ENCODE data around the gene DSTN.

DSTN gene

DNA sequence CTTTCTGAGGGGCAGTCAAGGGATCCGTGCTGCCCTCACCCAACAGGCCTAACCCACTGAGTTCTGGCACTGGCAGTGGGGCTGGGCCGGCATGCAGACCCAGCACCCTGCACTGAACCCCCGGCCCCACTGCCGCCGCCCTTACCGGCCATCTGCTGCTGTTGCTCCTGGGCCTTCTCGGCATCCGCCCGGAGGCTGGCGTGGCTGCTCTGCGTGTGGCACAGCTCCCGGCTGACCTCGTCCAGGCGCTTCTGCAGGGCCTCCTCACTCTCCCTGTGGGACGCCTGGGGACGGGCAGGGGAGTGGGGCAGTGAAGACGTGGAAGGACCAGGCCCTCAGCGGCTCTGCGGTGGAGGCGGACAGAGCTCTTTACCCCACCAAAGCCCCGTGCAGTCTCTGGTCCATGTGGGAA lies 59.8 kb downstream of the DSTN start:
- TF ChIP-seq POLR2AphosphoS5 (IDR thresholded peaks at IDR 0.05; ENCODE audit: low read depth, low read length): no peak
- TF ChIP-seq TAF1 (IDR thresholded peaks at IDR 0.05; ENCODE audit: borderline replicate concordance, low read depth, low read length): no peak
- no peak for TF ChIP-seq POLR2A (IDR thresholded peaks at IDR 0.05; ENCODE audit: low read depth, low read length)
- DNase-seq (ENCODE audit: insufficient read length): no peak
- no peak for FAIRE-seq

DNA sequence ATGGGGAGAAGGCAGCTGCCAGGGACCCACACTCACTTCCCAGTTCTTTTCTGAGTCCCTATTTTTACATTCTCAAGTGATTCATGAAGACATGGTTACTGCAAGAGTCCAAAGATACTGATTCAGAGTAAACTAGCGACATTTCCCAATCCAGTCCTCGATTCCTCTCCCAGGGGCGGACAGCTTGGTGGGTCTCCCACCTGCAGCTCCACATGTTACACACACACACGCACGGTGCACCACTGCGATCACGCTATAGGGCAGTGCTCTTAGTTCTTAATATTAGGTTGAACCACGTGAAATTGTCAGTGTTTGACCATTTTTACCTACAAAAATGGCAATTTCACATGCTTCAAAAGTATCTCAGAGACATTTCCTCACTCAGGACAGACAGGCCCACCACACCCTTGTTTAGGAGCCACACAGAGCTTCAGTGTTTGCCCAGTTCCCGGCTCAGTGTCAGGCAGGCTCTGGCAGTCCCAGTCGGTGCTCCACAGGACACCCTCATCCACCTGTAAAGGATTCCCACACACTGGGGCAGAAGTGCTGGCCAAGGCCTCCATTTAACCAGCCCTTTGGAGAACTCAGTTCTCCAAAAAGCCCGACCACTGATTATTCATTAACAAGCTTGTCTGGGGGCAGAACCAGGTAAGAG lies 60.4 kb downstream of the DSTN start:
- no peak for TF ChIP-seq TAF1 (IDR thresholded peaks at IDR 0.05; ENCODE audit: borderline replicate concordance, low read depth, low read length)
- no peak for TF ChIP-seq POLR2AphosphoS5 (IDR thresholded peaks at IDR 0.05; ENCODE audit: low read depth, low read length)
- TF ChIP-seq POLR2A (IDR thresholded peaks at IDR 0.05; ENCODE audit: low read depth, low read length): no peak
- no peak for DNase-seq (ENCODE audit: insufficient read length)
- FAIRE-seq: no peak

GRCh38 chr20:17630806-17631195 lies 60.9 kb downstream of the DSTN start:
- FAIRE-seq: no peak
- no peak for TF ChIP-seq POLR2A (IDR thresholded peaks at IDR 0.05; ENCODE audit: low read depth, low read length)
- no peak for TF ChIP-seq POLR2AphosphoS5 (IDR thresholded peaks at IDR 0.05; ENCODE audit: low read depth, low read length)
- TF ChIP-seq TAF1 (IDR thresholded peaks at IDR 0.05; ENCODE audit: borderline replicate concordance, low read depth, low read length): no peak
- no peak for DNase-seq (ENCODE audit: insufficient read length)

DNA sequence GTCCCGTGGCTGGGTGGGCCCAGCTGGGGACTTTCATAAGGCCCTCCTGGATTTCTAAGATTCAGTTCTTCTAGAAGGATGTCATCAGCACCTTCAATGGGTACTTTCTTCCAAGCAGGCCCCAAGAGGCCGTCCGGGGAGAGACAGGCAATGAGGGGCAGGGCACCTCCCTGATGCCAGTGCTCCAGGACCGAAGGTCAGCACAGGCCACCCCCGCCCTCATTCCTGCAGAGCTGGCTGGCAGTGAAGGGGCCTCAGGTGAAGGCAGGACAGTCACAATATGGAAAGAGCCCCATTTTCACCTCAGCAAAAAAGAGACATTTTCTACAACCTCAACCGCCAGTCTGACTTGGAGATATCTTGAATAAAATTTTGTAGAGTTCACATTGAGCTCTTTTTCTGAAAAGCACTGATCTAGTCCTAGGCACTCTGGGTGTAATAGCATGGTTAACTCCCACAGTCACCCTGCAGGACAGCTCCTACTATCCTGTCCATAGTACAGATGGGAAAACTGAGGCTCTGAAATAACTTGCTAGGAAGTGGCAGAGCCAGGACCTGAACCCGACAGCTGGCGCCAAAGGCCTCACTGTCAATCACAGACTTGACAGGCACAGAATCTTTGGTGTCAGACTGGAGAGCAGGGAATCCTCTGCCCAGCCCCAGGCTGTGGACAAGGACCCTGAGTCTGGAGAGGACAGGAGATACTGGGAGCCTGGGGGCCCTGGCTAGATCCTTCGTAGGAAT lies 61.9 kb downstream of the DSTN start:
- no peak for FAIRE-seq
- no peak for DNase-seq (ENCODE audit: insufficient read length)
- TF ChIP-seq POLR2A (IDR thresholded peaks at IDR 0.05; ENCODE audit: low read depth, low read length) (no peak), TAF1 (IDR thresholded peaks at IDR 0.05; ENCODE audit: borderline replicate concordance, low read depth, low read length) (no peak), POLR2AphosphoS5 (IDR thresholded peaks at IDR 0.05; ENCODE audit: low read depth, low read length) (no peak)

GRCh38 chr20:17633221-17633849 lies 63.5 kb downstream of the DSTN start:
- FAIRE-seq: no peak

DNA sequence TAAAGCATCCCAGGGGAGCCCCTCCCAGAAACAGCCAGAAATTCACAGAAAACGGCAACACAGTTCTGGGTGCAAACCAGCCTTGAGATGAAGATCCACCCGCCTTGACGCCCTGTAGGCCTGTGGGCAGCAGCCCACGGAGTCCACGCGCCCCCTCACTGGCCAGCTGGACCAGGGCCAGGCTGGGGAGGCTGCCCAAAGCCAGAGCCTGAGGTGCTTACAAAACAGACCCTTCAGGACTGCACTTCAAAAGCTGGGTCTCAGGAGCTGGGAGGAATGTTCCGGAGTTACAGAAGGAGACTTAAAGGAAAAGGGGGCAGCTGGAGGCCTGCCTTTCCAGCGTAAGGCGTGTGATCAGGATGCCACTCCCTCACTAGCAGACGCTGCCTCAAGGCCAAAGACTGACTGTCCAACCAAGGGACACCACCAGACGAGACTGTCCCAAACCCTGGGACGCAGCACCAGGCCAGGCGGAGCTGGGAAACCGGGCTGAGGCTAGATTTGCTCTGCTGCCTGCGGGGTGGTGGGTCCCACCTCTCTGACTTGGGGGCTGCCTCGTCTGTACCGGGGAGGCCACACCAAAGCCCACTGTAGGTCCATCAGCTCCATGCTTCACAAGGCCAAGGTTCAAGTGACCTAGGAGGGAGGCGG lies 64.1 kb downstream of the DSTN start:
- DNase-seq (ENCODE audit: insufficient read length): no peak
- TF ChIP-seq POLR2AphosphoS5 (IDR thresholded peaks at IDR 0.05; ENCODE audit: low read depth, low read length) (no peak), POLR2A (IDR thresholded peaks at IDR 0.05; ENCODE audit: low read depth, low read length) (no peak), TAF1 (IDR thresholded peaks at IDR 0.05; ENCODE audit: borderline replicate concordance, low read depth, low read length) (no peak)
- no peak for FAIRE-seq

More at GRCh38 chr20:17633221-17633849, 63.5 kb downstream of the DSTN start:
- no peak for TF ChIP-seq TAF1 (IDR thresholded peaks at IDR 0.05; ENCODE audit: borderline replicate concordance, low read depth, low read length)
- no peak for TF ChIP-seq POLR2A (IDR thresholded peaks at IDR 0.05; ENCODE audit: low read depth, low read length)
- no peak for TF ChIP-seq POLR2AphosphoS5 (IDR thresholded peaks at IDR 0.05; ENCODE audit: low read depth, low read length)
- DNase-seq (ENCODE audit: insufficient read length): no peak

DNA sequence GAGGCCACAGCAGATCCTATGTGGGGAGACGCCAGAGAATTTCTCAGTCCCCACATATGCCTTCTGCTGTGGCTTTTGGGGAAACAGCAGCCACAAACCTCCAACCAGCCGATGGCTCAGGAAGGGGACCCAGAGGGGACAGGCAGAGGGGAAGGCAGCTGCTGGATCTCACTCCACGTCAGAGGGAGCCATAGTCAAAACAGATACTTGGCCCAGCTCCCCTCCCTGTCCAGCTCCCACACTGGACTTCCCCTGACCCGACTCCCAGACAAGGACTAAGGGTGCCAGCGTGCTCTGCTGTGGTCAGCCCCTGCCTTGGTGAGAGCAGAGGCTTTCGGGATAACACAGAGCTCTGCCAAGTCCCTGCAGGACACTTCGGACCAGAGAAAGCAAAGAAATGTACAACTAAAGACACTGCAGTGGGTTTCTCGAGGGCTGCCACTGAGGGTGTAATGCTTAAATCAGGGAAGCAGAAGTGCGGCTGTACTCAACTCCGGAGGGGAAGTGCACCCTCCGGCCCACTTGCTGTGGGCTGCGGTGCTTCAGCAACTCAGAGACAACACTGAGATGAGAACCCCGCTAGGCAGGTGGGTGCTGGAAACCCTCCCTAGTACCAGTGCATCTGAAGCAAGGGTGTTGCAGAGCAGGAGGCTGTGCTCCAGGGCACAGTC lies 64.9 kb downstream of the DSTN start:
- DNase-seq (ENCODE audit: insufficient read length) (no peak), FAIRE-seq (no peak)
- no peak for TF ChIP-seq POLR2AphosphoS5 (IDR thresholded peaks at IDR 0.05; ENCODE audit: low read depth, low read length)
- TF ChIP-seq POLR2A (IDR thresholded peaks at IDR 0.05; ENCODE audit: low read depth, low read length): no peak
- no peak for TF ChIP-seq TAF1 (IDR thresholded peaks at IDR 0.05; ENCODE audit: borderline replicate concordance, low read depth, low read length)

- FAIRE-seq (no peak), DNase-seq (ENCODE audit: insufficient read length) (no peak)
- TF ChIP-seq POLR2AphosphoS5 (IDR thresholded peaks at IDR 0.05; ENCODE audit: low read depth, low read length) (no peak), TAF1 (IDR thresholded peaks at IDR 0.05; ENCODE audit: borderline replicate concordance, low read depth, low read length) (no peak), POLR2A (IDR thresholded peaks at IDR 0.05; ENCODE audit: low read depth, low read length) (no peak)
Observed at GRCh38 chr20:17635332-17636244, 65.7 kb downstream of the DSTN start.

- no peak for DNase-seq (ENCODE audit: insufficient read length)
- FAIRE-seq: no peak
- TF ChIP-seq TAF1 (IDR thresholded peaks at IDR 0.05; ENCODE audit: borderline replicate concordance, low read depth, low read length): no peak
- no peak for TF ChIP-seq POLR2AphosphoS5 (IDR thresholded peaks at IDR 0.05; ENCODE audit: low read depth, low read length)
- no peak for TF ChIP-seq POLR2A (IDR thresholded peaks at IDR 0.05; ENCODE audit: low read depth, low read length)
Observed at GRCh38 chr20:17636523-17637412, 66.9 kb downstream of the DSTN start.
